GM19463 (cell line): ENCODE data around the gene GPATCH3.
"Not testable (repeated sequence)": the region's sequence is repeated elsewhere in the genome, so short reads cannot be mapped to it uniquely, and the experiment has no call there.

Experiments
- ATAC-seq: cut with Tn5 transposase; IDR thresholded peaks from one replicate; pipeline ENCODE4 v1.9.1; 2021; ENCODE audit warnings: mild to moderate bottlenecking, moderate library complexity; ENCODE audit not compliant: unreplicated experiment

The GPATCH3 gene

GRCh38 chr1:26900001-26900814, at the start of gene GPATCH3:
TSS of gene GPATCH3 (minus strand) at chr1:26900467. CDS start at chr1:26900442, 25 bp downstream.
- ATAC-seq, result no peak

- ATAC-seq, result no peak
Measured at GRCh38 chr1:26949926-26950319, 49.7 kb upstream of the GPATCH3 start.

GRCh38 chr1:26949266-26949925, 49.1 kb upstream of the GPATCH3 start:
- no peak for ATAC-seq

GRCh38 chr1:26948725-26949057, 48.4 kb upstream of the GPATCH3 start:
- ATAC-seq, result not testable (repeated sequence)

- ATAC-seq, result no peak
Measured at GRCh38 chr1:26946270-26946669, 46.0 kb upstream of the GPATCH3 start.

- no peak for ATAC-seq
Measured at GRCh38 chr1:26945728-26946127, 45.5 kb upstream of the GPATCH3 start.

GRCh38 chr1:26945138-26945537, 44.9 kb upstream of the GPATCH3 start:
- ATAC-seq, result no peak

GRCh38 chr1:26942656-26943055, 42.4 kb upstream of the GPATCH3 start:
- no peak for ATAC-seq

GRCh38 chr1:26941311-26941710, 41.0 kb upstream of the GPATCH3 start:
- no peak for ATAC-seq

GRCh38 chr1:26938659-26939025, 38.4 kb upstream of the GPATCH3 start:
- ATAC-seq, result no peak

GRCh38 chr1:26938004-26938658, 37.9 kb upstream of the GPATCH3 start:
- no peak for ATAC-seq

GRCh38 chr1:26936823-26937222, 36.6 kb upstream of the GPATCH3 start:
- no peak for ATAC-seq

- ATAC-seq, result no peak
Measured at GRCh38 chr1:26932531-26932930, 32.3 kb upstream of the GPATCH3 start.

- ATAC-seq, result no peak
Measured at GRCh38 chr1:26923711-26924110, 23.4 kb upstream of the GPATCH3 start.

GRCh38 chr1:26922901-26923300, 22.6 kb upstream of the GPATCH3 start:
- no peak for ATAC-seq

- no peak for ATAC-seq
Measured at GRCh38 chr1:26922431-26922729, 22.1 kb upstream of the GPATCH3 start.

- ATAC-seq, result peak; percentile 96
Measured at GRCh38 chr1:26921540-26922430, 21.5 kb upstream of the GPATCH3 start, which contains the start of gene NUDC. TSS of gene NUDC (plus strand) at chr1:26921743. CDS start at chr1:26921849, 106 bp downstream.

GRCh38 chr1:26921126-26921539, 20.9 kb upstream of the GPATCH3 start:
- no peak for ATAC-seq

GRCh38 chr1:26915204-26915842, 15.1 kb upstream of the GPATCH3 start:
- ATAC-seq, result no peak

- no peak for ATAC-seq
Measured at GRCh38 chr1:26913754-26914619, 13.7 kb upstream of the GPATCH3 start, which contains the start of gene NR0B2. TSS of gene NR0B2 (minus strand) at chr1:26913975. CDS start at chr1:26913940, 35 bp downstream.
